Aorta (tissue), 5 donors: ENCODE results near the gene STARD5. TPM values are rescaled to one million over a fixed set of nuclear protein-coding genes. Genes with fewer than 3 reads are reported as not detected.

ENCODE experiments used
- ATAC-seq: fragments of 200-7000 bp; cut with Tn5 transposase; one replicate; pipeline ENCODE4 v1.9.1; 2022; ENCODE audit warnings: moderate library complexity; ENCODE audit not compliant: low FRiP score
- DNase-seq, 2 donors: peaks; one replicate each; pipeline ENCODE4 v3.0.0-alpha.2; 2020
- H3K27ac ChIP-seq, 2 donors: one replicate each; pipeline ENCODE4 v1.5.1; 2013; ENCODE audit warnings: low read length in 2 of 2, mild to moderate bottlenecking in 2 of 2, moderate library complexity in 2 of 2, control low read depth in 1 of 2, inconsistent platforms in 1 of 2, low read depth in 1 of 2
- H3K27me3 ChIP-seq, 2 donors: one replicate each; pipeline ENCODE4 v1.6.1; 2013; ENCODE audit warnings: control low read depth in 1 of 2, low read length in 1 of 2, mild to moderate bottlenecking in 1 of 2, moderate library complexity in 1 of 2; ENCODE audit not compliant: insufficient read depth in 2 of 2, control insufficient read depth in 1 of 2
- H3K36me3 ChIP-seq, 2 donors: one replicate each; pipeline ENCODE4 v1.6.1; 2013; ENCODE audit warnings: control low read depth in 1 of 2, low read length in 1 of 2, mild to moderate bottlenecking in 1 of 2; ENCODE audit not compliant: insufficient read depth in 2 of 2, control insufficient read depth in 1 of 2
- H3K4me1 ChIP-seq, 2 donors: one replicate each; pipeline ENCODE4 v1.6.1; 2013; ENCODE audit warnings: low read length in 2 of 2, control low read depth in 1 of 2, mild to moderate bottlenecking in 1 of 2, moderate library complexity in 1 of 2; ENCODE audit not compliant: insufficient read depth in 2 of 2, control insufficient read depth in 1 of 2
- H3K4me3 ChIP-seq, 2 donors: one replicate each; pipeline ENCODE4 v1.5.1; 2013; ENCODE audit warnings: low read length in 2 of 2, control low read depth in 1 of 2, mild to moderate bottlenecking in 1 of 2
- H3K9me3 ChIP-seq: one replicate; pipeline ENCODE4 v1.6.1; 2013; ENCODE audit warnings: mild to moderate bottlenecking, low read length; ENCODE audit not compliant: control insufficient read depth
- WGBS, 2 donors: extraction: QIAGEN DNeasy Blood & Tissue Kit; methylation state at CpG; one replicate each; pipeline ENCODE4 v1.1.7; 2013; 5-methylcytosine and 5-hydroxymethylcytosine counted together
- intact Hi-C, 2 donors: fragments of 100-400 bp; cut with DNase I; formaldehyde crosslinking; loops; one replicate each; pipeline versions ENCODE4 v1.14.2 to v1.15.0; 2022
- polyA plus RNA-seq, 2 donors: library from polyadenylated mRNA; stranded (reverse); fragments of 200-250 nt; gene quantifications; one replicate each; pipeline ENCODE4 v1.2.3, GENCODE V29; 2013
- total RNA-seq, 2 donors: library from RNA; stranded (reverse); fragmentation: NEBNext Ultra II Directional; extraction: Animal tissue kit (Norgen Biotek cat#: 25700); gene quantifications; one replicate each; pipeline ENCODE4 v1.2.1, GENCODE V29; 2021
- donor health status: healthy with polysubstance abuse.
- donor health status: Bipolar disorder and iron deficiency.
- donor health status: DM: no; HTN: no; CAD: no.
- donor health status: DM: no; HTN: no; CAD: no.
- donor health status: DM: yes; HTN: yes; CAD: no.

Gene STARD5
- total and polyA plus RNA-seq, 4 donors: 2.2 to 10.3 (median 5.3) TPM

DNA sequence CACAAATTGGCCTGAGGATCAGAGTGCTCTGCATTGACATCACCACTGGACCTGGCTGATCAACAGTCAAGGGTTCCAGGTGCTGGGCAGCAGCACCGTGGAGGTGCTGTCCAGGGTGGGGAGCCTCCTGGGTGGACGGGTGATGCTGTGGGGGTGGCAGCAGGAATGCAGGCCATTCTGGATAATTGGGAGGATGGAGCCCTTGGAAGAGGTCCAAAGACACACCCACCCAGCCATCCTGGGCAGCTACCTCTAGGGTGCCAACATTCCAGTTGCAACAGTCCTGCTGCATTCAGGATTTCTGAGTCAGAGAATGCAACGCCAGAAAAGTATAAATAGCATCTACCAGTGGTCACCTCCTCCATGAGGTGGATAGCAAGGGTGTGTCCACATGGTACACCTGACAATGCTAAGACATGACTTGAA lies 26.8 kb downstream of the STARD5 start:
- H3K36me3 ChIP-seq: no peaks in the 10 kb centered on the region
- no peaks in the 10 kb centered on the region for H3K27me3 ChIP-seq
- no peak overlapping the region for H3K4me3 ChIP-seq
- ATAC-seq (no peak), DNase-seq (peak in 1 of 2 donors; percentile 62)
- 45 to 48% methylated on average over 3 of the region's 3 CpGs for WGBS, 2 donors
- no peaks in the 10 kb centered on the region for H3K4me1 ChIP-seq
- no peak overlapping the region for H3K27ac ChIP-seq
- H3K9me3 ChIP-seq: no peaks in the 10 kb centered on the region
- intact Hi-C loops: no loop called here

GRCh38 chr15:81296673-81297072 lies 27.3 kb downstream of the STARD5 start:
- H3K9me3 ChIP-seq: no peaks in the 10 kb centered on the region
- ATAC-seq (peak; percentile 57), DNase-seq (peak in 1 of 2 donors; percentile 73)
- no peak overlapping the region for H3K27ac ChIP-seq
- H3K36me3 ChIP-seq: no peaks in the 10 kb centered on the region
- WGBS, 2 donors: 84% methylated on average over 11 of the region's 11 CpGs
- H3K4me1 ChIP-seq: no peaks in the 10 kb centered on the region
- intact Hi-C loops: no loop called here
- H3K4me3 ChIP-seq: no peak overlapping the region
- no peaks in the 10 kb centered on the region for H3K27me3 ChIP-seq

GRCh38 chr15:81296186-81296585 lies 27.8 kb downstream of the STARD5 start:
- H3K4me1 ChIP-seq: no peaks in the 10 kb centered on the region

GRCh38 chr15:81295486-81296121 lies 28.3 kb downstream of the STARD5 start:
- no peak for ATAC-seq
- 92 to 93% methylated on average over 5 of the region's 5 CpGs for WGBS, 2 donors
- no peak overlapping the region for H3K27ac ChIP-seq

More at GRCh38 chr15:81296186-81296585, 27.8 kb downstream of the STARD5 start:
- 89 to 92% methylated on average over 2 of the region's 2 CpGs for WGBS, 2 donors
- H3K27me3 ChIP-seq: no peaks in the 10 kb centered on the region
- ATAC-seq (no peak), DNase-seq (no peak)
- no peaks in the 10 kb centered on the region for H3K9me3 ChIP-seq
- no peaks in the 10 kb centered on the region for H3K36me3 ChIP-seq
- intact Hi-C loops: no loop called here
- no peak overlapping the region for H3K4me3 ChIP-seq
- no peak overlapping the region for H3K27ac ChIP-seq

DNA sequence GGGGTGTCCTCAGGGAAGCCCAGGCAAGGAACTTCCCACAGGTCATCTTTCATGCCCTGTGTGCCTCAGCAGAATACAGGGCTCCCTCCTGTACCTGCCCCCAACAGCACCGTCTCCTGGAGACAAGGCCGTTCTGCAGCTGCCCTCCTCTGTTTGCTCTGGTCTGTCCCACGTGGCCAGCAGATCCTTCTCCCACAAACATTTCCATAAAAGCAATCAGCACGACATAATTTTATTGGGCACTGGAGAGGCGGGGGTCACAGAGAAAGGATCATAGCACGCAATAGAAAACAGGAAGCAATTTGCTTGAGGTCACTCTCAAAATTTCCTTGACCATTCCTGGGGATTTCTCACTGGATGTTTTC lies 29.4 kb downstream of the STARD5 start:
- Histone ChIP-seq H3K4me1 (no peaks in the 10 kb centered on the region), H3K36me3 (no peaks in the 10 kb centered on the region), H3K27ac (no peak overlapping the region), H3K27me3 (no peaks in the 10 kb centered on the region), H3K9me3 (no peaks in the 10 kb centered on the region), H3K4me3 (no peak overlapping the region)
- ATAC-seq: peak; percentile 6
- no peak for DNase-seq
- intact Hi-C loops: no loop called here
- WGBS, 2 donors: 82% methylated on average over 6 of the region's 6 CpGs

More at GRCh38 chr15:81295486-81296121, 28.3 kb downstream of the STARD5 start:
- H3K27me3 ChIP-seq: no peaks in the 10 kb centered on the region
- no peak overlapping the region for H3K4me3 ChIP-seq
- H3K4me1 ChIP-seq: no peaks in the 10 kb centered on the region
- intact Hi-C loops: no loop called here
- no peak for DNase-seq
- no peaks in the 10 kb centered on the region for H3K9me3 ChIP-seq
- H3K36me3 ChIP-seq: no peaks in the 10 kb centered on the region

GRCh38 chr15:81293728-81294515 lies 30.0 kb downstream of the STARD5 start:
- Histone ChIP-seq H3K4me3 (no peak overlapping the region), H3K27ac (no peak overlapping the region), H3K4me1 (no peaks in the 10 kb centered on the region), H3K27me3 (no peaks in the 10 kb centered on the region), H3K9me3 (no peaks in the 10 kb centered on the region), H3K36me3 (no peaks in the 10 kb centered on the region)
- 79 to 84% methylated on average over 9 of the region's 9 CpGs for WGBS, 2 donors
- DNase-seq: peak in 1 of 2 donors; percentile 57
- peak; percentile 13 for ATAC-seq
- intact Hi-C loops: no loop called here

DNA sequence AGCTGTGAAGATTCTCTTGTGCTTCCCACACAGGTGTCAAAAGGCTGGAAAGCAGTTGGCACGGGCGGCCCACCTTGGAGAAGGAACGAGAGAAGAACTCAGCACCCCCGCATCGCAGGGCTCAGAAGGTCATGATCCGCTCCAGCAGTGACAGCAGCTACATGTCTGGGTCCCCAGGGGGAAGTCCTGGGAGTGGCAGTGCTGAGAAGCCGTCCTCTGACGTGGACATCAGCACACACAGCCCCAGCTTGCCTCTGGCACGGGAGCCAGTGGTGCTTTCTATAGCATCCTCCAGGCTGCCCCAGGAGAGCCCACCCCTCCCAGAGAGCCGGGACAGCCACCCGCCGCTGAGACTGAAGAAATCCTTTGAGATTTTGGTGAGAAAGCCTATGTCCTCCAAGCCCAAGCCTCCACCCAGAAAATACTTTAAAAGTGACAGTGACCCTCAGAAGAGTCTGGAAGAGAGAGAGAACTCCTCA lies 31.4 kb downstream of the STARD5 start:
- Histone ChIP-seq H3K4me1 (no peaks in the 10 kb centered on the region), H3K4me3 (no peak overlapping the region), H3K36me3 (no peaks in the 10 kb centered on the region), H3K9me3 (no peaks in the 10 kb centered on the region), H3K27me3 (no peaks in the 10 kb centered on the region), H3K27ac (no peak overlapping the region)
- ATAC-seq: no peak
- DNase-seq: peak in 1 of 2 donors; percentile 42
- intact Hi-C loops: no loop called here
- WGBS, 2 donors: 91 to 93% methylated on average over 12 of the region's 12 CpGs

- DNase-seq (no peak), ATAC-seq (peak; percentile 5)
- Histone ChIP-seq H3K4me1 (no peaks in the 10 kb centered on the region), H3K36me3 (no peaks in the 10 kb centered on the region), H3K9me3 (no peaks in the 10 kb centered on the region), H3K27me3 (no peaks in the 10 kb centered on the region), H3K4me3 (no peak overlapping the region), H3K27ac (no peak overlapping the region)
- intact Hi-C loops: no loop called here
- WGBS, 2 donors: 76 to 85% methylated on average over 5 of the region's 5 CpGs
Observed at GRCh38 chr15:81291916-81292522, 31.9 kb downstream of the STARD5 start.
